Upper lobe of right lung (tissue), 1 donor: Measurements from ENCODE around the gene ZRANB1. TPM values are rescaled to one million over a fixed set of nuclear protein-coding genes. Genes with fewer than 3 reads are reported as not detected.

ENCODE experiments used
- ATAC-seq: fragments of 200-7000 bp; cut with Tn5 transposase; one replicate; pipeline ENCODE4 v1.9.1; 2020; ENCODE audit warnings: mild to moderate bottlenecking, moderate library complexity
- DNase-seq: peaks from one replicate; pipeline ENCODE4 v3.0.0-alpha.2; 2020
- H3K27ac ChIP-seq: fragments of 200-600 bp; one replicate; pipeline ENCODE4 v1.8.0; 2022
- H3K27me3 ChIP-seq: fragments of 200-600 bp; one replicate; pipeline ENCODE4 v1.8.0; 2022; ENCODE audit warnings: mild to moderate bottlenecking
- H3K36me3 ChIP-seq: fragments of 200-600 bp; one replicate; pipeline ENCODE4 v1.8.0; 2022
- H3K4me1 ChIP-seq: fragments of 200-600 bp; one replicate; pipeline ENCODE4 v1.8.0; 2022
- H3K4me3 ChIP-seq: fragments of 200-600 bp; one replicate; pipeline ENCODE4 v1.8.0; 2022; ENCODE audit warnings: mild to moderate bottlenecking
- H3K9me3 ChIP-seq: fragments of 200-600 bp; one replicate; pipeline ENCODE4 v1.8.0; 2022
- intact Hi-C: fragments of 100-400 bp; cut with DNase I; formaldehyde crosslinking; loops from one replicate; pipeline ENCODE4 v1.11.0; 2022
- total RNA-seq: library from RNA; stranded (reverse); fragmentation: NEBNext Ultra II Directional; extraction: Animal tissue kit (Norgen Biotek cat#: 25700); gene quantifications from one replicate; pipeline ENCODE4 v1.2.1, GENCODE V29; 2021
- TF ChIP-seq, protein P1 (sequence below): fragments of 200-600 bp; IDR thresholded peaks from one replicate; pipeline ENCODE4 v1.8.0; 2022; ENCODE audit warnings: antibody characterized with exemption
- donor health status: DM: no; HTN: yes; CAD: no; lungs with severe emphysema.

ZRANB1 gene
- total RNA-seq, 1 donor from 2014 or later: 20.5 TPM

DNA sequence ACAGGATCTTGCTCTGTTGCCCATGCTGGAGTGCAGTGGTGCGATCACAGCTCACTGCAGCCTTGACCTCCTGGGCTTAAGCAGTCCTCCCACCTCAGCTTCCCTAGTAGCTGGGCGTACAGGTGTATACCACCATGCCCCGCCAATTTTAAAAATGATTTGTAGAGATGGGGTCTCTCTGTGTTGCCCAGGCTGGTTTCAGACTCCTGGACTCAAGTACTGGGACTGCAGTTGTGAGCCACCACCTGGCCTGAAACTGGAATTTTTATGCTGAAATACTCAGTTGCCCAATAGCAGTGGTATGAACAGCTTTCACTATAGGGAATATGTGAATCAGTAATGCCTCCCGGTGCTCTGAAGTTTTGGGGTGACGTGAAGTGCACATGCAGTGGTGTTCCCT lies 7.6 kb downstream of the ZRANB1 start:
- Histone ChIP-seq H3K27ac (no peak overlapping the region), H3K4me3 (no peak overlapping the region), H3K9me3 (no peaks in the 10 kb centered on the region), H3K4me1 (peaks cover 7% of the 10 kb centered on the region), H3K27me3 (no peaks in the 10 kb centered on the region), H3K36me3 (peaks cover 12% of the 10 kb centered on the region)
- intact Hi-C loops: no loop called here
- TF ChIP-seq, protein P1, sequence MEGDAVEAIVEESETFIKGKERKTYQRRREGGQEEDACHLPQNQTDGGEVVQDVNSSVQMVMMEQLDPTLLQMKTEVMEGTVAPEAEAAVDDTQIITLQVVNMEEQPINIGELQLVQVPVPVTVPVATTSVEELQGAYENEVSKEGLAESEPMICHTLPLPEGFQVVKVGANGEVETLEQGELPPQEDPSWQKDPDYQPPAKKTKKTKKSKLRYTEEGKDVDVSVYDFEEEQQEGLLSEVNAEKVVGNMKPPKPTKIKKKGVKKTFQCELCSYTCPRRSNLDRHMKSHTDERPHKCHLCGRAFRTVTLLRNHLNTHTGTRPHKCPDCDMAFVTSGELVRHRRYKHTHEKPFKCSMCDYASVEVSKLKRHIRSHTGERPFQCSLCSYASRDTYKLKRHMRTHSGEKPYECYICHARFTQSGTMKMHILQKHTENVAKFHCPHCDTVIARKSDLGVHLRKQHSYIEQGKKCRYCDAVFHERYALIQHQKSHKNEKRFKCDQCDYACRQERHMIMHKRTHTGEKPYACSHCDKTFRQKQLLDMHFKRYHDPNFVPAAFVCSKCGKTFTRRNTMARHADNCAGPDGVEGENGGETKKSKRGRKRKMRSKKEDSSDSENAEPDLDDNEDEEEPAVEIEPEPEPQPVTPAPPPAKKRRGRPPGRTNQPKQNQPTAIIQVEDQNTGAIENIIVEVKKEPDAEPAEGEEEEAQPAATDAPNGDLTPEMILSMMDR: no peak
- ATAC-seq: no peak
- DNase-seq: no peak

DNA sequence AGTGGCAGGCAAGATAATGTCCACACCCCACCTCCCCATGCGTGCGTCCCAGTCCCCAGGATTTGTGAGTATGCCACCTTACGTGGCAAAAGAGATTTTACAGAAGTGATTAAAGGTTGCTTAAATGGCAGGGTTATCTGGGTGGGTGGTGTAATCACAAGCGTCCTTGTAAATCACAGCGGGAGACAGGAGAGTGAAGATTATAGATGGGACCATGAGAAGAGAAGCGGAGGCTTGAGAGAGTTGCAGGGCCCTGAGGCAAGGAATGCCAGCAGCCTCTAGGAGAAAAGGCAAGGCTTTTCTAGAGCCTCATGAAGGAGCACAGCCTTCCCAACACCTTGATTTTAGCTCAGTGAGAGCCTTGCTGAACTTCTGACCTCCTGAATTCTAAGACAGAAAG lies 10.2 kb downstream of the ZRANB1 start:
- Histone ChIP-seq H3K36me3 (peaks cover 12% of the 10 kb centered on the region), H3K27ac (no peak overlapping the region), H3K27me3 (no peaks in the 10 kb centered on the region), H3K9me3 (no peaks in the 10 kb centered on the region), H3K4me3 (no peak overlapping the region), H3K4me1 (peaks cover 16% of the 10 kb centered on the region)
- no peak for ATAC-seq
- intact Hi-C loops: no loop called here
- TF ChIP-seq, protein P1: no peak
- no peak for DNase-seq

DNA sequence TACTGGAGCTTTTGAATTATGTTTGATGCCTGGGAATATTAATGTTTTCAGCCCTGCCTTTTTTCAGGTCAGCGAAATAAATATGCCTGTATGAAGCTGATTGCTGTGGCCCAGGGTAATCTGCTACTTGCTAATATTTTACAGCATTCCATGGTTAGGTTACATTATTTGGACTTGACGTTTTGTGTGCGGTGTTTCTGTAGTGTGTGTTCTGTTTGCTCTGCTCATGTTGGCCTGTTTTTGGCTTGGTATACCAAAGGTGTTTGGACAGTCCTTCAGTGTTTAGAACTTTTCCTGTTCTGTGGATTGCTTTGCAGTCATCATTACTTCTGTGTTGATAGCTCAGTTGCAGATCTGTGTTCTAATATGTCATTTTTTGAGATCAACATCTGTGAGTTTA lies 11.5 kb downstream of the ZRANB1 start:
- Histone ChIP-seq H3K36me3 (peaks cover 8% of the 10 kb centered on the region), H3K4me3 (no peak overlapping the region), H3K27me3 (no peaks in the 10 kb centered on the region), H3K27ac (no peak overlapping the region), H3K9me3 (no peaks in the 10 kb centered on the region), H3K4me1 (peaks cover 21% of the 10 kb centered on the region)
- ATAC-seq (peak; percentile 60), DNase-seq (no peak)
- TF ChIP-seq, protein P1: no peak
- intact Hi-C loops: no loop called here

DNA sequence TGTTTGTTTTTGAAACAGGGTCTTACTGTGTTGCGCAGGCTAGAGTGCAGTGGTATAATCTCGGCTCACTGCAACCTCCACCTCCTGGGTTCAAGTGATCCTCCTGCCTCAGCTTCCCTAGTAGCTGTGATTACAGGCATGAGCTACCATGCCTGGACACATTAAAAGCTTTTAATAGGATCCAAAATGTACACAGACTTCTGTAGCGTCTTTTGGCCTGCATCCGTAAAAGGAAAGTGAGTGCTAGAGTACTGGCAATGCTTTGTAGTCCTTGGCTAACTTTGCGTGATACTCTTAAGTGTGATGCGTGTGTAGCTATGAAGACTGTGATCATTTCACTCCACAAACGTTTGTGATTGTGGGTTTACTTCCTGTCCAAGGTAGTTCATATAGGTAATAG lies 13.3 kb downstream of the ZRANB1 start:
- Histone ChIP-seq H3K36me3 (no peaks in the 10 kb centered on the region), H3K27me3 (no peaks in the 10 kb centered on the region), H3K4me1 (peaks cover 21% of the 10 kb centered on the region), H3K9me3 (no peaks in the 10 kb centered on the region), H3K27ac (no peak overlapping the region), H3K4me3 (no peak overlapping the region)
- no peak for DNase-seq
- TF ChIP-seq, protein P1: no peak
- ATAC-seq: no peak
- intact Hi-C loops: no loop called here

DNA sequence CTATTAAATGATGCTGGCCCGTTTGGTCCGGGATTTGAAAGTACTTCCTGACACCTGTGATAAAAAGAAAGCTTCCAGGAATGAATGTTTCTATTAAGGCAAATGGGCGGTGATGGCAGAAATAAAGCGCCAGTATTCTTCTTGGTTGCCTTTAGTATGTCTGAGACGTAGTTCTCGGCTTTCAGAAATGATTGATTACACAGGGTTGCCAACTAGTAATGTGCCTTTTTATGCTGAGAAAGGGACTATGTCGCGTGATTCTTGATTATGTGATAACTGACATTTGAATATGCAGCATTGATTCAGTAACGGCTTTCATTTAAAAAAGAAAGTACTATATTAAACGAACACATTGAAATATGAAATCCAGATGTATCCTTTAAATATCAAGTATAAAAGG lies 13.9 kb downstream of the ZRANB1 start:
- Histone ChIP-seq H3K36me3 (no peaks in the 10 kb centered on the region), H3K27me3 (no peaks in the 10 kb centered on the region), H3K27ac (no peak overlapping the region), H3K4me3 (no peak overlapping the region), H3K4me1 (peaks cover 21% of the 10 kb centered on the region), H3K9me3 (no peaks in the 10 kb centered on the region)
- no peak for DNase-seq
- no peak for ATAC-seq
- intact Hi-C loops: no loop called here
- TF ChIP-seq, protein P1: no peak

DNA sequence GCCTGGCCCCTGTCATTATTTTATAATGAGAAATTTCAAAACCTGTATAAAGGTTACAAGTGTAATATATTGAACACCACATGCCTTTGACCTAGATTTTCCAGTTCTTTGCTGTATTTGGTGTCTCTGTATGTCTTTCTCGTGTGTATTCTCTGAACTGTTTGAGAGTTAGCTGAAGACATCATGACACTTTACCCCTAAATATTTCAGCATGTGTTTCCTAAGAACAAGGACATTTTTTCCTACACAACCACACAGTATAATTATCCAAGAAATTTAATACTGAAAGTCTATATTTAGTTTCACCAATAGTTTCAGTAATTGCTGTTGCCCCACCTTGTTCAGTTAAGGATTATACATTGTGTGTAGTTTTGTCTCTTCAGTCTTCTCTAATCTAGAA lies 14.8 kb downstream of the ZRANB1 start:
- intact Hi-C loops: no loop called here
- Histone ChIP-seq H3K27me3 (no peaks in the 10 kb centered on the region), H3K27ac (no peak overlapping the region), H3K4me3 (no peak overlapping the region), H3K36me3 (no peaks in the 10 kb centered on the region), H3K9me3 (no peaks in the 10 kb centered on the region), H3K4me1 (peaks cover 21% of the 10 kb centered on the region)
- DNase-seq (no peak), ATAC-seq (no peak)
- TF ChIP-seq, protein P1: no peak
